ENCODE results near the gene TCP1.

TCP1 gene

DNA sequence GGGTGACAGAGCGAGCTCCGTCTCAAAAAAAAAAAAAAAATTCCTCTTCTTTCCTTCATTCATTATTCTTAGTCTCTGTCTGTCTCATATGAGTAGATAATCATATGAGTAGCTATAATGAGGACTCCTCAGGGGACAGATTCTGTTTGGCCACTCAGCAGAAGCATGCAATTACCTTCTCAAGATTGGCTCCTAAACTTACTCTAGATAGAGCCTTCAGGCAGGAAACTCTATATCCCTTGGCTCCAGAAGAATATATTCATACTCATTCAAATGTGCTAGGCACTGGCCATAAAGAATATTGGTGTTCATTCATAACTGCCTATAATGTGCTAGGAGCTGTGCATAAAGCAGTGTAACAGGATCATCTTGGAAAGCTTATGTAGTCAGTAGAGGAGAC, 29.8 kb downstream of the TCP1 start (continued):
- TF ChIP-seq PRDM6 (tag by site-specific recombination; IDR thresholded peaks at IDR 0.05) = peak; percentile 51; the same call in 1 of the 2 replicates
- TF ChIP-seq ZNF423 (tag by site-specific recombination; IDR thresholded peaks at IDR 0.05) = no peak
- TF ChIP-seq, protein P1, sequence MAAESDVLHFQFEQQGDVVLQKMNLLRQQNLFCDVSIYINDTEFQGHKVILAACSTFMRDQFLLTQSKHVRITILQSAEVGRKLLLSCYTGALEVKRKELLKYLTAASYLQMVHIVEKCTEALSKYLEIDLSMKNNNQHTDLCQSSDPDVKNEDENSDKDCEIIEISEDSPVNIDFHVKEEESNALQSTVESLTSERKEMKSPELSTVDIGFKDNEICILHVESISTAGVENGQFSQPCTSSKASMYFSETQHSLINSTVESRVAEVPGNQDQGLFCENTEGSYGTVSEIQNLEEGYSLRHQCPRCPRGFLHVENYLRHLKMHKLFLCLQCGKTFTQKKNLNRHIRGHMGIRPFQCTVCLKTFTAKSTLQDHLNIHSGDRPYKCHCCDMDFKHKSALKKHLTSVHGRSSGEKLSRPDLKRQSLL (tag by site-specific recombination; IDR thresholded peaks at IDR 0.05) = peak; percentile 98
- no peak for TF ChIP-seq ZNF701 (tag by site-specific recombination; IDR thresholded peaks at IDR 0.05)
- no peak for TF ChIP-seq ZBTB17 (tag by site-specific recombination; IDR thresholded peaks at IDR 0.05)
- no peak for TF ChIP-seq ZNF785 (tag by site-specific recombination; IDR thresholded peaks at IDR 0.05)
- no peak for TF ChIP-seq ZNF610 (tag by site-specific recombination; IDR thresholded peaks at IDR 0.05; ENCODE audit: borderline replicate concordance)
- TF ChIP-seq OSR2 (tag by site-specific recombination; IDR thresholded peaks at IDR 0.05) = peak; percentile 79
- TF ChIP-seq, protein P2, sequence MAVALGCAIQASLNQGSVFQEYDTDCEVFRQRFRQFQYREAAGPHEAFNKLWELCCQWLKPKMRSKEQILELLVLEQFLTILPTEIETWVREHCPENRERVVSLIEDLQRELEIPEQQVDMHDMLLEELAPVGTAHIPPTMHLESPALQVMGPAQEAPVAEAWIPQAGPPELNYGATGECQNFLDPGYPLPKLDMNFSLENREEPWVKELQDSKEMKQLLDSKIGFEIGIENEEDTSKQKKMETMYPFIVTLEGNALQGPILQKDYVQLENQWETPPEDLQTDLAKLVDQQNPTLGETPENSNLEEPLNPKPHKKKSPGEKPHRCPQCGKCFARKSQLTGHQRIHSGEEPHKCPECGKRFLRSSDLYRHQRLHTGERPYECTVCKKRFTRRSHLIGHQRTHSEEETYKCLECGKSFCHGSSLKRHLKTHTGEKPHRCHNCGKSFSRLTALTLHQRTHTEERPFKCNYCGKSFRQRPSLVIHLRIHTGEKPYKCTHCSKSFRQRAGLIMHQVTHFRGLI (tag by site-specific recombination; IDR thresholded peaks at IDR 0.05) = no peak
- TF ChIP-seq, protein P3, sequence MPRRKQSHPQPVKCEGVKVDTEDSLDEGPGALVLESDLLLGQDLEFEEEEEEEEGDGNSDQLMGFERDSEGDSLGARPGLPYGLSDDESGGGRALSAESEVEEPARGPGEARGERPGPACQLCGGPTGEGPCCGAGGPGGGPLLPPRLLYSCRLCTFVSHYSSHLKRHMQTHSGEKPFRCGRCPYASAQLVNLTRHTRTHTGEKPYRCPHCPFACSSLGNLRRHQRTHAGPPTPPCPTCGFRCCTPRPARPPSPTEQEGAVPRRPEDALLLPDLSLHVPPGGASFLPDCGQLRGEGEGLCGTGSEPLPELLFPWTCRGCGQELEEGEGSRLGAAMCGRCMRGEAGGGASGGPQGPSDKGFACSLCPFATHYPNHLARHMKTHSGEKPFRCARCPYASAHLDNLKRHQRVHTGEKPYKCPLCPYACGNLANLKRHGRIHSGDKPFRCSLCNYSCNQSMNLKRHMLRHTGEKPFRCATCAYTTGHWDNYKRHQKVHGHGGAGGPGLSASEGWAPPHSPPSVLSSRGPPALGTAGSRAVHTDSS (tag by site-specific recombination; IDR thresholded peaks at IDR 0.05) = no peak
- TF ChIP-seq ZNF311 (tag by site-specific recombination; IDR thresholded peaks at IDR 0.05; ENCODE audit: borderline replicate concordance) = no peak
- TF ChIP-seq ZBTB44 (tag by site-specific recombination; IDR thresholded peaks at IDR 0.05) = peak; percentile 76
- no peak for TF ChIP-seq ZFP41 (tag by site-specific recombination; IDR thresholded peaks at IDR 0.05; ENCODE audit: borderline replicate concordance)
- TF ChIP-seq, protein P4, sequence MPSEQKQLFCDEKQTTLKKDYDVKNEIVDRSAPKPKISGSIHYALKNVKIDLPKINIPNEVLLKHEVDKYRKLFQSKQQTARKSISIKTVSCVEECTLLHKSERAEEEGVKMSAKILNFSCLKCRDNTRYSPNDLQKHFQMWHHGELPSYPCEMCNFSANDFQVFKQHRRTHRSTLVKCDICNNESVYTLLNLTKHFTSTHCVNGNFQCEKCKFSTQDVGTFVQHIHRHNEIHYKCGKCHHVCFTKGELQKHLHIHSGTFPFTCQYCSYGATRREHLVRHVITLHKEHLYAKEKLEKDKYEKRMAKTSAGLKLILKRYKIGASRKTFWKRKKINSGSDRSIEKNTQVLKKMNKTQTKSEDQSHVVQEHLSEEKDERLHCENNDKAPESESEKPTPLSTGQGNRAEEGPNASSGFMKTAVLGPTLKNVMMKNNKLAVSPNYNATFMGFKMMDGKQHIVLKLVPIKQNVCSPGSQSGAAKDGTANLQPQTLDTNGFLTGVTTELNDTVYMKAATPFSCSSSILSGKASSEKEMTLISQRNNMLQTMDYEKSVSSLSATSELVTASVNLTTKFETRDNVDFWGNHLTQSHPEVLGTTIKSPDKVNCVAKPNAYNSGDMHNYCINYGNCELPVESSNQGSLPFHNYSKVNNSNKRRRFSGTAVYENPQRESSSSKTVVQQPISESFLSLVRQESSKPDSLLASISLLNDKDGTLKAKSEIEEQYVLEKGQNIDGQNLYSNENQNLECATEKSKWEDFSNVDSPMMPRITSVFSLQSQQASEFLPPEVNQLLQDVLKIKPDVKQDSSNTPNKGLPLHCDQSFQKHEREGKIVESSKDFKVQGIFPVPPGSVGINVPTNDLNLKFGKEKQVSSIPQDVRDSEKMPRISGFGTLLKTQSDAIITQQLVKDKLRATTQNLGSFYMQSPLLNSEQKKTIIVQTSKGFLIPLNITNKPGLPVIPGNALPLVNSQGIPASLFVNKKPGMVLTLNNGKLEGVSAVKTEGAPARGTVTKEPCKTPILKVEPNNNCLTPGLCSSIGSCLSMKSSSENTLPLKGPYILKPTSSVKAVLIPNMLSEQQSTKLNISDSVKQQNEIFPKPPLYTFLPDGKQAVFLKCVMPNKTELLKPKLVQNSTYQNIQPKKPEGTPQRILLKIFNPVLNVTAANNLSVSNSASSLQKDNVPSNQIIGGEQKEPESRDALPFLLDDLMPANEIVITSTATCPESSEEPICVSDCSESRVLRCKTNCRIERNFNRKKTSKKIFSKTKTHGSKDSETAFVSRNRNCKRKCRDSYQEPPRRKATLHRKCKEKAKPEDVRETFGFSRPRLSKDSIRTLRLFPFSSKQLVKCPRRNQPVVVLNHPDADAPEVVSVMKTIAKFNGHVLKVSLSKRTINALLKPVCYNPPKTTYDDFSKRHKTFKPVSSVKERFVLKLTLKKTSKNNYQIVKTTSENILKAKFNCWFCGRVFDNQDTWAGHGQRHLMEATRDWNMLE (tag by site-specific recombination; conservative IDR thresholded peaks at IDR 0.05; ENCODE audit: low read depth) = no peak
- TF ChIP-seq ZNF501 (tag by site-specific recombination; IDR thresholded peaks at IDR 0.05) = 0 out of 2 replicates have a peak, but pooled peaks have one; percentile 25
- no peak for TF ChIP-seq ZBTB1 (tag by site-specific recombination; IDR thresholded peaks at IDR 0.05)
- TF ChIP-seq AEBP2 (tag by site-specific recombination; IDR thresholded peaks at IDR 0.05; ENCODE audit: borderline replicate concordance) = no peak
- TF ChIP-seq IKZF3 (tag by site-specific recombination; IDR thresholded peaks at IDR 0.05) = 0 out of 2 replicates have a peak, but pooled peaks have one; percentile 24
- TF ChIP-seq HOXD13 (CRISPR knock-in tag; IDR thresholded peaks at IDR 0.05; ENCODE audit: borderline replicate concordance) = no peak
- no peak for TF ChIP-seq ZNF112 (tag by site-specific recombination; IDR thresholded peaks at IDR 0.05)
- TF ChIP-seq ZNF155 (tag by site-specific recombination; IDR thresholded peaks at IDR 0.05) = no peak
- no peak for TF ChIP-seq KLF7 (tag by site-specific recombination; IDR thresholded peaks at IDR 0.05; ENCODE audit: borderline replicate concordance)
- TF ChIP-seq ZNF362 (tag by site-specific recombination; IDR thresholded peaks at IDR 0.05) = no peak
- TF ChIP-seq KLF8 (tag by site-specific recombination; IDR thresholded peaks at IDR 0.05) = peak; percentile 34; the same call in 1 of the 2 replicates
- TF ChIP-seq ZNF561 (tag by site-specific recombination; IDR thresholded peaks at IDR 0.05; ENCODE audit: borderline replicate concordance) = no peak
